HepG2 (cell line): ENCODE data around the gene PA2G4. TPM values are rescaled to one million over a fixed set of nuclear protein-coding genes. Genes with fewer than 3 reads are reported as not detected.

Experiments used
- HDAC2 ChIP-seq: sonication (generic); formaldehyde crosslinking; IDR thresholded peaks from 2 replicates; pipeline ENCODE4 v1.4.0; 2020; ENCODE audit warnings: missing genetic modification reagents
- JUNB ChIP-seq: sonication (generic); formaldehyde crosslinking; IDR thresholded peaks from 2 replicates; pipeline ENCODE4 v1.8.0; 2022; ENCODE audit warnings: missing genetic modification reagents, mild to moderate bottlenecking, borderline replicate concordance
- KDM3A ChIP-seq: IDR thresholded peaks from 2 replicates; pipeline ENCODE4 v1.6.1; 2018; ENCODE audit warnings: low read depth, missing compliant biosample characterization
- MZF1 ChIP-seq: sonication (generic); formaldehyde crosslinking; IDR thresholded peaks from 2 replicates; pipeline ENCODE4 v1.8.1; 2023; ENCODE audit warnings: mild to moderate bottlenecking, missing genetic modification reagents, borderline replicate concordance
- NFATC3 ChIP-seq: sonication (generic); formaldehyde crosslinking; IDR thresholded peaks from 2 replicates; pipeline ENCODE4 v1.5.1; 2020; ENCODE audit warnings: mild to moderate bottlenecking, missing genetic modification reagents
- PAWR ChIP-seq: sonication (generic); formaldehyde crosslinking; IDR thresholded peaks from 2 replicates; pipeline ENCODE4 v1.4.0; 2020; ENCODE audit warnings: missing genetic modification reagents, mild to moderate bottlenecking, borderline replicate concordance
- RELA ChIP-seq: sonication (generic); formaldehyde crosslinking; IDR thresholded peaks from 2 replicates; pipeline ENCODE4 v1.4.0; 2020; ENCODE audit warnings: missing genetic modification reagents
- SKI ChIP-seq: fragments of 450-650 bp; IDR thresholded peaks from one replicate; pipeline ENCODE4 v1.6.1; 2018; ENCODE audit warnings: mild to moderate bottlenecking; ENCODE audit not compliant: partially characterized antibody
- SP5 ChIP-seq: IDR thresholded peaks from 2 replicates; pipeline ENCODE4 v1.6.1; 2016; ENCODE audit warnings: low read depth, borderline replicate concordance
- SRSF9 ChIP-seq: fragments of 200-400 bp; formaldehyde crosslinking; IDR thresholded peaks from 2 replicates; pipeline ENCODE4 v1.6.1; 2018; ENCODE audit warnings: borderline replicate concordance, mild to moderate bottlenecking, low read depth, low read length; ENCODE audit not compliant: insufficient read depth, poor library complexity, severe bottlenecking
- U2AF2 ChIP-seq: fragments of 200-400 bp; formaldehyde crosslinking; IDR thresholded peaks from 2 replicates; pipeline ENCODE4 v1.6.1; 2017; ENCODE audit warnings: low read depth, mild to moderate bottlenecking, low read length
- ZBTB21 ChIP-seq: sonication (generic); formaldehyde crosslinking; IDR thresholded peaks from 2 replicates; pipeline ENCODE4 v1.4.0; 2020; ENCODE audit warnings: missing genetic modification reagents
- ZNF343 ChIP-seq: sonication (generic); formaldehyde crosslinking; IDR thresholded peaks from 2 replicates; pipeline ENCODE4 v1.4.0; 2020; ENCODE audit warnings: mild to moderate bottlenecking, missing genetic modification reagents
- ZNF563 ChIP-seq: sonication (generic); formaldehyde crosslinking; IDR thresholded peaks from 2 replicates; pipeline ENCODE4 v1.8.0; 2022; ENCODE audit warnings: mild to moderate bottlenecking, moderate library complexity, missing genetic modification reagents
- ZNF589 ChIP-seq: sonication (generic); formaldehyde crosslinking; conservative IDR thresholded peaks from 2 replicates; pipeline ENCODE4 v1.8.0; 2022; ENCODE audit warnings: mild to moderate bottlenecking, moderate library complexity, missing genetic modification reagents
- polyA plus RNA-seq, 8 experiments: library from polyadenylated mRNA; depleted of rRNA in 3 of 8; stranded (reverse) in 7 of 8; unstranded in 1 of 8; fragments of >200 nt; fragmentation: Illumina TruSeq in 4 of 8; extraction: Trizol in 4 of 8; gene quantifications; 2 replicates each; pipeline versions ENCODE4 v1.2.1 to v1.2.3, GENCODE V29; 2011 to 2016; ENCODE audit warnings: low read depth in 4 of 8, missing spikeins in 1 of 8, mixed read lengths in 1 of 8; ENCODE audit not compliant: insufficient read depth in 1 of 8
- total RNA-seq, 5 experiments: library from RNA; depleted of rRNA; stranded (reverse); fragments of >200 nt; fragmentation: Illumina TruSeq; extraction: Trizol; gene quantifications; 2 replicates each; pipeline ENCODE4 v1.2.3, GENCODE V29; 2016; ENCODE audit warnings: low read depth in 1 of 5
- TF ChIP-seq, protein P1 (sequence below): sonication (generic); formaldehyde crosslinking; conservative IDR thresholded peaks from 2 replicates; pipeline ENCODE4 v1.8.1; 2023; ENCODE audit warnings: missing genetic modification reagents
- TF ChIP-seq, protein P2 (sequence below): sonication (generic); formaldehyde crosslinking; IDR thresholded peaks from 2 replicates; pipeline ENCODE4 v1.4.0; 2020; ENCODE audit warnings: missing genetic modification reagents
- TF ChIP-seq, protein P3 (sequence below): IDR thresholded peaks from 2 replicates; pipeline ENCODE4 v1.6.1; 2018; ENCODE audit warnings: missing genetic modification reagents
- TF ChIP-seq, protein P4 (sequence below): IDR thresholded peaks from 2 replicates; pipeline ENCODE4 v1.6.1; 2018; ENCODE audit warnings: missing genetic modification reagents, mild to moderate bottlenecking, missing compliant biosample characterization

PA2G4 gene
- total and polyA plus RNA-seq, 2 of the 13 experiments (the other 11 are each of a cell fraction or from before 2014, with no cell fraction given), result 147 to 240 TPM

DNA sequence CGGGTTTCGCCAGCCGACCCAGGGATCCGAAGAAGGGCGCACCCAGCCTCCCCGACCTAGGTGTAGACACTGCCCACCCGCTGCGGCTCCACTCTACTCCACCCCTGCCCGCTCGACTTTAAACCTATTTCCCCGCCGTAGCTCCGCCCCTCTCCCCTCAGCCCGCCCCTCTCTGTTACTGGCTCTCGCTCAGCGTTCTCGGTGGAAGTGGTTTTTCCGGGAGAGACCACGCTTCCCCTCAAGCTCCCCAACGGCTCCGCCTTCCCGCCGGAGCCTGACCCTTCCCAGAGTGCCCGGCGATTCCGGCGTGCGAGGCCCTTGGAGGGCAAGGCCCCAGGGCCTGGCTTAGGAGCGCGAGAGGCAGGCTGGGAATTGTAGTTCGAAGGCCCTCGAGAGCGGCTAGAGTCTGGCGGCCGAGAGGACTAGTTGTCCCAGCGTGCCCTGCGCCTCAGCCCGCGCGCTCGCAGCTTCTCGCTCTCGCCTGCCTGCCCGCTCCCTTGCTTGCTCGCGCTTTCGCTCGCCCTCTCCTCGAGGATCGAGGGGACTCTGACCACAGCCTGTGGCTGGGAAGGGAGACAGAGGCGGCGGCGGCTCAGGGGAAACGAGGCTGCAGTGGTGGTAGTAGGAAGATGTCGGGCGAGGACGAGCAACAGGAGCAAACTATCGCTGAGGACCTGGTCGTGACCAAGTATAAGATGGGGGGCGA is at the start of gene PA2G4 (continued):
- TF ChIP-seq, protein P1, sequence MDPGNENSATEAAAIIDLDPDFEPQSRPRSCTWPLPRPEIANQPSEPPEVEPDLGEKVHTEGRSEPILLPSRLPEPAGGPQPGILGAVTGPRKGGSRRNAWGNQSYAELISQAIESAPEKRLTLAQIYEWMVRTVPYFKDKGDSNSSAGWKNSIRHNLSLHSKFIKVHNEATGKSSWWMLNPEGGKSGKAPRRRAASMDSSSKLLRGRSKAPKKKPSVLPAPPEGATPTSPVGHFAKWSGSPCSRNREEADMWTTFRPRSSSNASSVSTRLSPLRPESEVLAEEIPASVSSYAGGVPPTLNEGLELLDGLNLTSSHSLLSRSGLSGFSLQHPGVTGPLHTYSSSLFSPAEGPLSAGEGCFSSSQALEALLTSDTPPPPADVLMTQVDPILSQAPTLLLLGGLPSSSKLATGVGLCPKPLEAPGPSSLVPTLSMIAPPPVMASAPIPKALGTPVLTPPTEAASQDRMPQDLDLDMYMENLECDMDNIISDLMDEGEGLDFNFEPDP (CRISPR knock-in tag), result 0 out of 2 replicates have a peak, but pooled peaks have one; percentile 94
- TF ChIP-seq SRSF9 (no peak), JUNB (peak; percentile 29; the same call in 1 of the 2 replicates), ZNF563 (CRISPR knock-in tag) (peak; percentile 88), RELA (CRISPR knock-in tag) (no peak), HDAC2 (peak; percentile 56; the same call in 1 of the 2 replicates), ZNF589 (CRISPR knock-in tag) (peak; percentile 36; the same call in 1 of the 2 replicates), U2AF2 (0 out of 2 replicates have a peak, but pooled peaks have one; percentile 24), SP5 (CRISPR knock-in tag) (peak; percentile 68; the same call in 1 of the 2 replicates), MZF1 (no peak), KDM3A (peak; percentile 78; the same call in 1 of the 2 replicates), NFATC3 (CRISPR knock-in tag) (peak; percentile 66; the same call in 1 of the 2 replicates), PAWR (no peak; the same call in 1 of the 2 replicates), ZBTB21 (CRISPR knock-in tag) (0 out of 2 replicates have a peak, but pooled peaks have one; percentile 11), ZNF343 (CRISPR knock-in tag) (peak; percentile 66; the same call in 1 of the 2 replicates), SKI (peak; percentile 26)
- TF ChIP-seq, protein P2, sequence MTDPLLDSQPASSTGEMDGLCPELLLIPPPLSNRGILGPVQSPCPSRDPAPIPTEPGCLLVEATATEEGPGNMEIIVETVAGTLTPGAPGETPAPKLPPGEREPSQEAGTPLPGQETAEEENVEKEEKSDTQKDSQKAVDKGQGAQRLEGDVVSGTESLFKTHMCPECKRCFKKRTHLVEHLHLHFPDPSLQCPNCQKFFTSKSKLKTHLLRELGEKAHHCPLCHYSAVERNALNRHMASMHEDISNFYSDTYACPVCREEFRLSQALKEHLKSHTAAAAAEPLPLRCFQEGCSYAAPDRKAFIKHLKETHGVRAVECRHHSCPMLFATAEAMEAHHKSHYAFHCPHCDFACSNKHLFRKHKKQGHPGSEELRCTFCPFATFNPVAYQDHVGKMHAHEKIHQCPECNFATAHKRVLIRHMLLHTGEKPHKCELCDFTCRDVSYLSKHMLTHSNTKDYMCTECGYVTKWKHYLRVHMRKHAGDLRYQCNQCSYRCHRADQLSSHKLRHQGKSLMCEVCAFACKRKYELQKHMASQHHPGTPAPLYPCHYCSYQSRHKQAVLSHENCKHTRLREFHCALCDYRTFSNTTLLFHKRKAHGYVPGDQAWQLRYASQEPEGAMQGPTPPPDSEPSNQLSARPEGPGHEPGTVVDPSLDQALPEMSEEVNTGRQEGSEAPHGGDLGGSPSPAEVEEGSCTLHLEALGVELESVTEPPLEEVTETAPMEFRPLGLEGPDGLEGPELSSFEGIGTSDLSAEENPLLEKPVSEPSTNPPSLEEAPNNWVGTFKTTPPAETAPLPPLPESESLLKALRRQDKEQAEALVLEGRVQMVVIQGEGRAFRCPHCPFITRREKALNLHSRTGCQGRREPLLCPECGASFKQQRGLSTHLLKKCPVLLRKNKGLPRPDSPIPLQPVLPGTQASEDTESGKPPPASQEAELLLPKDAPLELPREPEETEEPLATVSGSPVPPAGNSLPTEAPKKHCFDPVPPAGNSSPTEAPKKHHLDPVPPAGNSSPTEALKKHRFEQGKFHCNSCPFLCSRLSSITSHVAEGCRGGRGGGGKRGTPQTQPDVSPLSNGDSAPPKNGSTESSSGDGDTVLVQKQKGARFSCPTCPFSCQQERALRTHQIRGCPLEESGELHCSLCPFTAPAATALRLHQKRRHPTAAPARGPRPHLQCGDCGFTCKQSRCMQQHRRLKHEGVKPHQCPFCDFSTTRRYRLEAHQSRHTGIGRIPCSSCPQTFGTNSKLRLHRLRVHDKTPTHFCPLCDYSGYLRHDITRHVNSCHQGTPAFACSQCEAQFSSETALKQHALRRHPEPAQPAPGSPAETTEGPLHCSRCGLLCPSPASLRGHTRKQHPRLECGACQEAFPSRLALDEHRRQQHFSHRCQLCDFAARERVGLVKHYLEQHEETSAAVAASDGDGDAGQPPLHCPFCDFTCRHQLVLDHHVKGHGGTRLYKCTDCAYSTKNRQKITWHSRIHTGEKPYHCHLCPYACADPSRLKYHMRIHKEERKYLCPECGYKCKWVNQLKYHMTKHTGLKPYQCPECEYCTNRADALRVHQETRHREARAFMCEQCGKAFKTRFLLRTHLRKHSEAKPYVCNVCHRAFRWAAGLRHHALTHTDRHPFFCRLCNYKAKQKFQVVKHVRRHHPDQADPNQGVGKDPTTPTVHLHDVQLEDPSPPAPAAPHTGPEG (CRISPR knock-in tag), result peak; percentile 60
- TF ChIP-seq, protein P3, sequence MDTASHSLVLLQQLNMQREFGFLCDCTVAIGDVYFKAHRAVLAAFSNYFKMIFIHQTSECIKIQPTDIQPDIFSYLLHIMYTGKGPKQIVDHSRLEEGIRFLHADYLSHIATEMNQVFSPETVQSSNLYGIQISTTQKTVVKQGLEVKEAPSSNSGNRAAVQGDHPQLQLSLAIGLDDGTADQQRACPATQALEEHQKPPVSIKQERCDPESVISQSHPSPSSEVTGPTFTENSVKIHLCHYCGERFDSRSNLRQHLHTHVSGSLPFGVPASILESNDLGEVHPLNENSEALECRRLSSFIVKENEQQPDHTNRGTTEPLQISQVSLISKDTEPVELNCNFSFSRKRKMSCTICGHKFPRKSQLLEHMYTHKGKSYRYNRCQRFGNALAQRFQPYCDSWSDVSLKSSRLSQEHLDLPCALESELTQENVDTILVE (CRISPR knock-in tag), result peak; percentile 92
- TF ChIP-seq, protein P4, sequence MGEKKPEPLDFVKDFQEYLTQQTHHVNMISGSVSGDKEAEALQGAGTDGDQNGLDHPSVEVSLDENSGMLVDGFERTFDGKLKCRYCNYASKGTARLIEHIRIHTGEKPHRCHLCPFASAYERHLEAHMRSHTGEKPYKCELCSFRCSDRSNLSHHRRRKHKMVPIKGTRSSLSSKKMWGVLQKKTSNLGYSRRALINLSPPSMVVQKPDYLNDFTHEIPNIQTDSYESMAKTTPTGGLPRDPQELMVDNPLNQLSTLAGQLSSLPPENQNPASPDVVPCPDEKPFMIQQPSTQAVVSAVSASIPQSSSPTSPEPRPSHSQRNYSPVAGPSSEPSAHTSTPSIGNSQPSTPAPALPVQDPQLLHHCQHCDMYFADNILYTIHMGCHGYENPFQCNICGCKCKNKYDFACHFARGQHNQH (CRISPR knock-in tag), result peak; percentile 92
